ENCODE measurements around the gene AIRE.
"Not testable (repeated sequence)": the region's sequence is repeated elsewhere in the genome, so short reads cannot be mapped to it uniquely, and the experiment has no call there.

Gene AIRE

GRCh38 chr21:44298301-44298700 lies 12.6 kb downstream of the AIRE start:
- DNase-seq (ENCODE audit: extremely low read depth, low read depth): no peak
- TF ChIP-seq CTCF (IDR thresholded peaks at IDR 0.05; ENCODE audit: low read depth, low read length, missing control alignments): peak; percentile 3
- no peak overlapping the region for H3K4me3 ChIP-seq (replicated peaks; ENCODE audit: low read depth, low read length)

- TF ChIP-seq CTCF (IDR thresholded peaks at IDR 0.05; ENCODE audit: low read depth, low read length, missing control alignments): no peak
- no peak for DNase-seq (ENCODE audit: extremely low read depth, low read depth)
- H3K4me3 ChIP-seq (replicated peaks; ENCODE audit: low read depth, low read length): peak overlapping the region; percentile 65
Measured at GRCh38 chr21:44299085-44299457, 13.4 kb downstream of the AIRE start.

- no peak for DNase-seq (ENCODE audit: extremely low read depth, low read depth)
- H3K4me3 ChIP-seq (replicated peaks; ENCODE audit: low read depth, low read length): peak within 1 kb of the TSS; percentile 65
- no peak for TF ChIP-seq CTCF (IDR thresholded peaks at IDR 0.05; ENCODE audit: low read depth, low read length, missing control alignments)
Measured at GRCh38 chr21:44299458-44300261, 14.0 kb downstream of the AIRE start, which contains the start of gene PFKL. Gene PFKL, plus strand, starts transcription at chr21:44300053. Its CDS starts 53 bp downstream, at chr21:44300106.

- H3K4me3 ChIP-seq (replicated peaks; ENCODE audit: low read depth, low read length): peak overlapping the region; percentile 65
- no peak for TF ChIP-seq CTCF (IDR thresholded peaks at IDR 0.05; ENCODE audit: low read depth, low read length, missing control alignments)
- no peak for DNase-seq (ENCODE audit: extremely low read depth, low read depth)
Measured at GRCh38 chr21:44300262-44300959, 14.7 kb downstream of the AIRE start.

- no peak for DNase-seq (ENCODE audit: extremely low read depth, low read depth)
- peak overlapping the region; percentile 65 for H3K4me3 ChIP-seq (replicated peaks; ENCODE audit: low read depth, low read length)
- no peak for TF ChIP-seq CTCF (IDR thresholded peaks at IDR 0.05; ENCODE audit: low read depth, low read length, missing control alignments)
Measured at GRCh38 chr21:44301141-44301540, 15.5 kb downstream of the AIRE start.

GRCh38 chr21:44301961-44302406 lies 16.3 kb downstream of the AIRE start:
- no peak for TF ChIP-seq CTCF (IDR thresholded peaks at IDR 0.05; ENCODE audit: low read depth, low read length, missing control alignments)
- no peak for DNase-seq (ENCODE audit: extremely low read depth, low read depth)
- no peak overlapping the region for H3K4me3 ChIP-seq (replicated peaks; ENCODE audit: low read depth, low read length)

- not testable (repeated sequence) for DNase-seq (ENCODE audit: extremely low read depth, low read depth); H3K4me3 ChIP-seq (replicated peaks; ENCODE audit: low read depth, low read length)
Measured at GRCh38 chr21:44302573-44303401, 17.1 kb downstream of the AIRE start.
